Osteocyte (in vitro differentiated cells): ENCODE data around the gene EPN3. TPM values are rescaled to one million over a fixed set of nuclear protein-coding genes. Genes with fewer than 3 reads are reported as not detected.

Experiments
- DNase-seq: peaks from one replicate; pipeline ENCODE4 v3.0.0; 2021; ENCODE audit warnings: mixed read lengths; ENCODE audit not compliant: unreplicated experiment; ENCODE audit errors: extremely low spot score
- H3K27ac Mint-ChIP-seq: one replicate; pipeline ENCODE4 v1.8.0; 2021; ENCODE audit warnings: mild to moderate bottlenecking, mixed read lengths; ENCODE audit not compliant: unreplicated experiment
- H3K27me3 Mint-ChIP-seq: one replicate; pipeline ENCODE4 v1.8.0; 2021; ENCODE audit warnings: mixed read lengths; ENCODE audit not compliant: unreplicated experiment
- H3K36me3 Mint-ChIP-seq: one replicate; pipeline ENCODE4 v1.8.0; 2021; ENCODE audit warnings: mixed read lengths; ENCODE audit not compliant: unreplicated experiment
- H3K4me1 Mint-ChIP-seq: one replicate; pipeline ENCODE4 v1.8.0; 2021; ENCODE audit warnings: mixed read lengths; ENCODE audit not compliant: unreplicated experiment
- H3K4me3 Mint-ChIP-seq: one replicate; pipeline ENCODE4 v1.8.0; 2021; ENCODE audit warnings: mild to moderate bottlenecking, moderate library complexity, mixed read lengths; ENCODE audit not compliant: unreplicated experiment
- H3K9me3 Mint-ChIP-seq: one replicate; pipeline ENCODE4 v1.8.0; 2021; ENCODE audit warnings: mixed read lengths; ENCODE audit not compliant: unreplicated experiment
- total RNA-seq: library from RNA; stranded (reverse); gene quantifications from 2 replicates; pipeline ENCODE4 v1.2.1, GENCODE V29; 2021
- TF ChIP-seq, protein P1 (sequence below): fragments of 200-600 bp; sonication (generic); IDR thresholded peaks from 2 replicates; pipeline ENCODE4 v1.5.0; 2021; ENCODE audit warnings: antibody characterized with exemption, mild to moderate bottlenecking, moderate library complexity

EPN3 gene
- total RNA-seq, 1 donor from 2014 or later = not detected

- peaks cover 42% of the 10 kb centered on the region for H3K4me1 Mint-ChIP-seq
- H3K36me3 Mint-ChIP-seq = no peaks in the 10 kb centered on the region
- TF ChIP-seq, protein P1, sequence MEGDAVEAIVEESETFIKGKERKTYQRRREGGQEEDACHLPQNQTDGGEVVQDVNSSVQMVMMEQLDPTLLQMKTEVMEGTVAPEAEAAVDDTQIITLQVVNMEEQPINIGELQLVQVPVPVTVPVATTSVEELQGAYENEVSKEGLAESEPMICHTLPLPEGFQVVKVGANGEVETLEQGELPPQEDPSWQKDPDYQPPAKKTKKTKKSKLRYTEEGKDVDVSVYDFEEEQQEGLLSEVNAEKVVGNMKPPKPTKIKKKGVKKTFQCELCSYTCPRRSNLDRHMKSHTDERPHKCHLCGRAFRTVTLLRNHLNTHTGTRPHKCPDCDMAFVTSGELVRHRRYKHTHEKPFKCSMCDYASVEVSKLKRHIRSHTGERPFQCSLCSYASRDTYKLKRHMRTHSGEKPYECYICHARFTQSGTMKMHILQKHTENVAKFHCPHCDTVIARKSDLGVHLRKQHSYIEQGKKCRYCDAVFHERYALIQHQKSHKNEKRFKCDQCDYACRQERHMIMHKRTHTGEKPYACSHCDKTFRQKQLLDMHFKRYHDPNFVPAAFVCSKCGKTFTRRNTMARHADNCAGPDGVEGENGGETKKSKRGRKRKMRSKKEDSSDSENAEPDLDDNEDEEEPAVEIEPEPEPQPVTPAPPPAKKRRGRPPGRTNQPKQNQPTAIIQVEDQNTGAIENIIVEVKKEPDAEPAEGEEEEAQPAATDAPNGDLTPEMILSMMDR = no peak
- H3K27ac Mint-ChIP-seq = peak overlapping the region; percentile 14
- H3K4me3 Mint-ChIP-seq = no peak overlapping the region
- DNase-seq = no peak
- no peaks in the 10 kb centered on the region for H3K27me3 Mint-ChIP-seq
- no peaks in the 10 kb centered on the region for H3K9me3 Mint-ChIP-seq
Observed at GRCh38 chr17:50517011-50517410, 15.5 kb upstream of the EPN3 start.

- no peaks in the 10 kb centered on the region for H3K9me3 Mint-ChIP-seq
- H3K27me3 Mint-ChIP-seq = no peaks in the 10 kb centered on the region
- H3K27ac Mint-ChIP-seq = no peak overlapping the region
- TF ChIP-seq, protein P1 = no peak
- H3K36me3 Mint-ChIP-seq = no peaks in the 10 kb centered on the region
- no peak overlapping the region for H3K4me3 Mint-ChIP-seq
- peaks cover 42% of the 10 kb centered on the region for H3K4me1 Mint-ChIP-seq
- DNase-seq = no peak
Observed at GRCh38 chr17:50517504-50518383, 14.8 kb upstream of the EPN3 start.

GRCh38 chr17:50518384-50519023 lies 14.0 kb upstream of the EPN3 start:
- Mint-ChIP-seq H3K4me3 (no peak overlapping the region), H3K36me3 (no peaks in the 10 kb centered on the region), H3K9me3 (no peaks in the 10 kb centered on the region), H3K27ac (peak overlapping the region; percentile 78), H3K27me3 (no peaks in the 10 kb centered on the region), H3K4me1 (peaks cover 40% of the 10 kb centered on the region)
- no peak for DNase-seq
- TF ChIP-seq, protein P1 = no peak

DNA sequence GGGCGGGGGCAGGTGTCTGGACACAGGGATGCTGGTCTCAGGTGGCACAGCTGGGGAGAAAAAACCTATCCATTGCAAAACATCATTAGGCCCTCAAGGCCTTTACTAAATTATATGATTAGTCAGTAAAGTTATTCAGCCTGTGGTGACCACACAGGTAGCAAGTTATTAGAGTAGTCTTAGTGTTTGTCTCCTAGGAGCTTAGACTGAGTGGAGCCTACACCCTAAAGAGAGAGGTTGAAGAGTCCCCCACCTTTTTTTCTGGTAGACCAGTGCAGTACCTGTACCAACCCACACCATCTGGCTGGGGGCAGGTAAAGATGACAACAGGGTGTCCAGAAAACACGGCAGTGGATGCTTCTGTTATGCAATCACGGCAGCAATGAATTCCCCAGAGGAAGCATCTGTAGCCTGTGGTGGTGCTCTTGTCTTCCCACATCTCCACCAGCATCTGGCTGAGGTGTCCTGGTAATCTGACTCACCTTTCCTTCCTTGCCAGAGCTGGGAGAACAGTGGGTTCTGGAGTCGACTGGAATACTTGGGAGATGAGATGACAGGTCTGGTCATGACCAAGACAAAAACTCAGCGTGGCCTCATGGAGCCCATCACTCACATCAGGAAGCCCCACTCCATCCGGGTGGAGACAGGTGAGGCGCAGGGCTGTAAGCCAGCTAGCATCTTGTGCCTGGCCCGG lies 13.2 kb upstream of the EPN3 start:
- TF ChIP-seq, protein P1 = no peak

DNA sequence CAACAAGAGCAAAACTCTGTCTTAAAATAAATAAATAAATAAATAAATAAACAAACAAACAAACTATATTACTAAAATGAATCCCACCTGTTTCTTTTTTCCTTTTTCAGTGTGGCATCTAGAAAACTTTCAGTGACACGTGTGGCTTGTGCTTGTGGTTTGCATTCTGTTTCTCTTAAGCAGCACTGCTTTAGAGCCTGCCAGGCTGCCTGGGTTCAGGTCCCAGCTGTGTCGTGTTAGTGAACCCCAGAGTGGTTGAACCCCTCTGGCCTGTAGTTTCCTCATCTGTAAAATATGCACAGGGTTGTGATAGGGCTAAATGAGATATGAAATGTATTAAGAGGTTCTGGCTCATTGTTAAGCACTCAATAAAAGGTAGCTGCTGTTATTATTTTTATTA lies 12.1 kb upstream of the EPN3 start:
- no peak for DNase-seq
- Mint-ChIP-seq H3K36me3 (no peaks in the 10 kb centered on the region), H3K4me3 (no peak overlapping the region), H3K27me3 (no peaks in the 10 kb centered on the region), H3K4me1 (peaks cover 23% of the 10 kb centered on the region), H3K9me3 (no peaks in the 10 kb centered on the region), H3K27ac (no peak overlapping the region)
- TF ChIP-seq, protein P1 = no peak

More for the DNA sequence above, 13.2 kb upstream of the EPN3 start:
- no peak for DNase-seq
- Mint-ChIP-seq H3K4me1 (peaks cover 35% of the 10 kb centered on the region), H3K4me3 (no peak overlapping the region), H3K36me3 (no peaks in the 10 kb centered on the region), H3K27me3 (no peaks in the 10 kb centered on the region), H3K9me3 (no peaks in the 10 kb centered on the region), H3K27ac (no peak overlapping the region)
